GM19467 (cell line): ENCODE results near the gene PLA2G10.
"Not testable (repeated sequence)": the region's sequence is repeated elsewhere in the genome, so short reads cannot be mapped to it uniquely, and the experiment has no call there.

ENCODE experiments used
- ATAC-seq: cut with Tn5 transposase; IDR thresholded peaks from one replicate; pipeline ENCODE4 v1.9.1; 2021; ENCODE audit warnings: mild to moderate bottlenecking, moderate library complexity; ENCODE audit not compliant: unreplicated experiment

PLA2G10 gene

GRCh38 chr16:14667347-14668266 is 26.5 kb downstream of the PLA2G10 start:
- ATAC-seq, result no peak

DNA sequence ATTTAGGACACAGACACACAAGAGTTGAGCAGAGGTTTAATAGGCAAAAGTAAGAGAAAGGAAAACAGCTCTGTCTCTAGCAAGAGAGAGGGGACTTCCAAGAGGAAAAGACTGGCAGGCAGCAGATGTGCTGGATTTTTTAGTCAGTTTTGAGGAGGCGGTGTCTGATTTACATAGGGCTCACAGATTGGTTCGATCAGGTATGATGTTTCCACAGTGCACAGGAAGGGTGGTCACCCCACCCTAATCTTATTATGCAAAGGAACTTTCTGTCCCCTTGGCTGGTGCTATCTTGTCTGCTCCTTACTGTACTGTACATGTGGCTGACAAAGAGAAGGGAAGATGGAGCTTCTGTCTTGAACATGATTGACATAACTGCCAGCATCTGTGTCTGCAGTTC is 36.0 kb downstream of the PLA2G10 start:
- ATAC-seq, result no peak

GRCh38 chr16:14652726-14653125 is 41.4 kb downstream of the PLA2G10 start:
- ATAC-seq, result no peak

GRCh38 chr16:14650629-14651028 is 43.5 kb downstream of the PLA2G10 start:
- no peak for ATAC-seq

- ATAC-seq, result no peak
Observed at GRCh38 chr16:14649816-14650215, 44.3 kb downstream of the PLA2G10 start.

- no peak for ATAC-seq
Observed at GRCh38 chr16:14641926-14642325, 52.2 kb downstream of the PLA2G10 start.

DNA sequence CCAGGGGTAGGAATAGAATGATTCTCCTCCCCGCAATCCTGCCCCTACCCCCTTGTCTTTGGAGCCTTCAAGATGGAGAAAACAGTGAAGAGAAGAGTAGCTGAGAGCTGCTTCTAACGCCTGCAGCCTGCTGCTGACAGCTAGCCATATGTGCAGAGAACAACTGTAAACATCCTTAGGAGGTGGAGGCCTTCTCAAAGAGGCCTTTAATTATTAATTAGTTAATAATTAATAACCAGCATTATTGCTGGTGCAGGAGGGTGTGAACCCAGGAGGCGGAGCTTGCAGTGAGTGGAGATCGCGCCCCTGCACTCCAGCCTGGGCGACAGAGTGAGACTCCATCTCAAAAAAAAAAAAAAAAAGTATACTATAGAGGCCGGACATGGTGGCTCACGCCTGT is 52.9 kb downstream of the PLA2G10 start:
- ATAC-seq, result no peak

DNA sequence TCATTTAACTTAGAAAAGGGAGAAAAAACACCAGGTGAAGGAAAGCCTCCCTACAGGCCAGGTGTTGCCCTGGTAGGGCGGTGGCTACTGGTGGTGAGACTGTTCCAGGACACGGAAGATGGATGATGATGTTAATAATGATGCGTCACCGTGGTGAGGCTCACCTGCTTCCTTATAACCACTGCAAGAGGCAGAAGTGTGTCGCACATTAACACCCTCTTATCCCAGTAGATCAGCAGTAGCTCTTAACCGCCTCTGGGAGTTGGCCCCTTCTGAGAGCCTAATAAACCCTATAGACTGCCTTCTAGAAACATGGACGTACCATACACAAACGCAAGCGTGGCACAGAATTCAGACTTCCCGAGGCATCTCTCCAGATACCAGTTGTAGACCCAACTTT is 53.6 kb downstream of the PLA2G10 start:
- no peak for ATAC-seq

DNA sequence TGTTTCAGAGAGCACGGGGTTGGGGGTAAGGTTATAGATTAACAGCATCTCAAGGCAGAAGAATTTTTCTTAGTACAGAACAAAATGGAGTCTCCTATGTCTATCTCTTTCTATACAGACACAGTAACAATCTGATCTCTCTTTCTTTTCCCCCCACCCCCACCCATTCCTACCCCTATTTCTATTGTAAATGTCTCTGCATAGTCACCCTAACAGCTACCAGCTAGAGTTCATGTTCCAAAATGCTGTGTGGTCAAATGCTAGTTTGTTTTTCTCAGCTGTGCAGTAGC is 57.2 kb downstream of the PLA2G10 start:
- not testable (repeated sequence) for ATAC-seq

DNA sequence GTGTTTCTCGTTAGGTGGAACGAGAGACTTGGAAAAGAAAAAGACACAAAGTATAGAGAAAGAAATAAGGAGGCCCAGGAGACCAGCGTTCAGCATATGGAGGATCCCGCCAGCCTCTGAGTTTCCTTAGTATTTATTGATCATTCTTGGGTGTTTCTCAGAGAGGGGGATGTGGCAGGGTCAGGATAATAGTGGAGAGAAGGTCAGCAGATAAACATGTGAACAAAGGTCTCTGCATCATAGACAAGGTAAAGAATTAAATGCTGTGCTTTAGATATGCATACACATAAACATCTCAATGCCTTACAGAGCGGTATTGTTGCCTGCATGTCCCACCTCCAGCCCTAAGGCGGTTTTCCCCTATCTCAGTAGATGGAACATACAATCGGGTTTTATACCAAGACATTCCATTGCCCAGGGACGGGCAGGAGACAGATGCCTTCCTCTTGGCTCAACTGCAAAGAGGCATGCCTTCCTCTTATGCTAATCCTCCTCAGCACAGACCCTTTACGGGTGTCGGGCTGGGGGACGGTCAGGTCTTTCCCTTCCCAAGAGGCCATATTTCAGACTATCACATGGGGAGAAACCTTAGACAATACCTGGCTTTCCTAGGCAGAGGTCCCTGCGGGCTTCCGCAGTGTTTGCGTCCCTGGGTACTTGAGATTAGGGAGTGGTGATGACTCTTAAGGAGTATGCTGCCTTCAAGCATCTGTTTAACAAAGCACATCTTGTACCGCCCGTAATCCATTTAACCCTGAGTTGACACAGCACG is 57.7 kb downstream of the PLA2G10 start:
- ATAC-seq, result not testable (repeated sequence)

DNA sequence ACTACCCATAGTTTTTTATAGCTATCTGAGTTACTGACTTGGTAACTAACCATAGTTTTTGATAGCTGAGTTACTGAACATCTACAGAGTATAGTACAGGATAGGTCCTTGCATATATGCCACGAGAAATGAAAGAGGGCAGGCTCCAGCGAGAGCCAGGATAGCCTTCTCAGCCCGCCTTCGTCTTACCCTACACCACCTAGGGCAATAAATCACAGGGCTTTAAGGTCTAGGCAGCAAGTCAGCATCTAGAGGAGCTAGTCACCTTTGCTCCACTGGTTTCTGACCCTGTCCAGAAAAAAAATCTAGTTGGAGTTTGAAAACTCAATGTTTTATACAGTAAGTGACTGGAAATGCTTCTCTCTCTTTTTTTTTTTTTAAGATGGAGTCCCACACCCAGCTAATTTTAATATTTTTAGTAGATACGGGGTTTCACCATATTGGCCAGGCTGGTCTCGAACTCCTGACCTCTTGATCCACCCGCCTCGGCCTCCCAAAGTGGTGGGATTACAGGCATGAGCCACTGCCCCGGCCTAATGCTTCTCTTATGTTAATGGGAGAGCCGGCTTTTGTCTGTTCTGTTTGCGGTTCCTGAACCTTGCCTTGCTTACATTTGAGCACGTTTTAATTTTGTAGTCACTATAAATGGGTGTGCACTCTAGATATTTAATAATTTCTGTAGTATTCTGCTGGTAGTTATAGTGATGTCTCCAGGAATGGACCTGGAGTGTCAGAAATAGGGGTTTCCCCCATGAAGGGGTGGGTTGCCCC is 58.5 kb downstream of the PLA2G10 start:
- ATAC-seq, result no peak

GRCh38 chr16:14634389-14634725 is 59.8 kb downstream of the PLA2G10 start:
- no peak for ATAC-seq

- ATAC-seq, result peak; percentile 61
Observed at GRCh38 chr16:14632693-14633569, 61.2 kb downstream of the PLA2G10 start, which contains the start of gene BFAR. Gene BFAR (plus strand): TSS chr16:14632951. CDS start chr16:14644347, 11,396 bp downstream.

GRCh38 chr16:14630620-14631330 is 63.3 kb downstream of the PLA2G10 start:
- not testable (repeated sequence) for ATAC-seq

GRCh38 chr16:14629919-14630619 is 64.0 kb downstream of the PLA2G10 start, which contains the start of gene PARN:
Gene PARN (minus strand): TSS chr16:14630260. CDS start chr16:14630125, 135 bp downstream.
- ATAC-seq, result peak; percentile 47

- peak; percentile 2 for ATAC-seq
Observed at GRCh38 chr16:14629612-14629918, 64.5 kb downstream of the PLA2G10 start.

GRCh38 chr16:14628806-14629611 is 65.1 kb downstream of the PLA2G10 start:
- ATAC-seq, result no peak

GRCh38 chr16:14627078-14627477 is 67.0 kb downstream of the PLA2G10 start:
- no peak for ATAC-seq
